Measurements from ENCODE around the gene ASCL1. TPM values are rescaled to one million over a fixed set of nuclear protein-coding genes. Genes with fewer than 3 reads are reported as not detected.

ASCL1 gene
- total RNA-seq, 2 experiments from 2014 or later, result not detected

- Histone ChIP-seq H3K27ac (ENCODE audit: low read depth, low read length, poor library complexity, severe bottlenecking) (no peak within 1 kb of the TSS), H2AFZ (ENCODE audit: low read length) (peak within 1 kb of the TSS; percentile 64), H3K9me2 (ENCODE audit: insufficient read depth, low read length) (no peaks in the 10 kb centered on the region), H3K9me3 (ENCODE audit: low read length) (no peaks in the 10 kb centered on the region), H4K20me1 (ENCODE audit: insufficient read depth, low read length) (no peaks in the 10 kb centered on the region), H3K4me3 (ENCODE audit: low read depth, low read length, poor library complexity, severe bottlenecking) (peak within 1 kb of the TSS; percentile 21), H3K36me3 (ENCODE audit: insufficient read depth, low read length) (no peaks in the 10 kb centered on the region), H3K4me1 (ENCODE audit: insufficient read depth, low read length, poor library complexity, severe bottlenecking) (no peaks in the 10 kb centered on the region), H3K79me2 (ENCODE audit: insufficient read depth, low read depth, low read length) (no peaks in the 10 kb centered on the region), H3K4me2 (ENCODE audit: low read length) (peak within 1 kb of the TSS; percentile 43)
- ChIA-PET CTCF (ENCODE audit: unreplicated experiment) (no interaction called here), POLR2A (no interaction called here)
- peak; percentile 4 for DNase-seq (ENCODE audit: low spot score)
- intact Hi-C loops (cut with micrococcal nuclease; ENCODE audit: unreplicated experiment), result no loop called here
- no peak; the same call in 1 of the 2 replicates for TF ChIP-seq CTCF (conservative IDR thresholded peaks at IDR 0.05; ENCODE audit: low read length)
- no peak for TF ChIP-seq EZH2phosphoT487 (IDR thresholded peaks at IDR 0.05; ENCODE audit: borderline replicate concordance, low read depth, low read length)
- BruUV-seq (replicated peaks), result no TSS peak
Measured at GRCh38 chr12:102917026-102917787, 40.3 kb upstream of the ASCL1 start, which contains the start of gene PAH. Gene PAH, minus strand, starts transcription at chr12:102917244. Its CDS starts 114 bp downstream, at chr12:102917130.

GRCh38 chr12:102918840-102919239 lies 38.6 kb upstream of the ASCL1 start:
- Histone ChIP-seq H3K4me2 (ENCODE audit: low read length) (no peak overlapping the region; the same call in 1 of the 2 replicates), H4K20me1 (ENCODE audit: insufficient read depth, low read length) (no peaks in the 10 kb centered on the region), H3K4me1 (ENCODE audit: insufficient read depth, low read length, poor library complexity, severe bottlenecking) (no peaks in the 10 kb centered on the region), H2AFZ (ENCODE audit: low read length) (0 out of 2 replicates have a peak overlapping the region, but pooled peaks have one; percentile 15), H3K4me3 (ENCODE audit: low read depth, low read length, poor library complexity, severe bottlenecking) (no peak overlapping the region), H3K27ac (ENCODE audit: low read depth, low read length, poor library complexity, severe bottlenecking) (no peak overlapping the region), H3K9me3 (ENCODE audit: low read length) (no peaks in the 10 kb centered on the region), H3K9me2 (ENCODE audit: insufficient read depth, low read length) (no peaks in the 10 kb centered on the region), H3K36me3 (ENCODE audit: insufficient read depth, low read length) (no peaks in the 10 kb centered on the region), H3K79me2 (ENCODE audit: insufficient read depth, low read depth, low read length) (no peaks in the 10 kb centered on the region)
- TF ChIP-seq EZH2phosphoT487 (IDR thresholded peaks at IDR 0.05; ENCODE audit: borderline replicate concordance, low read depth, low read length), result no peak
- no peak for TF ChIP-seq CTCF (conservative IDR thresholded peaks at IDR 0.05; ENCODE audit: low read length)
- DNase-seq (ENCODE audit: low spot score), result no peak
- ChIA-PET POLR2A (no interaction called here), CTCF (ENCODE audit: unreplicated experiment) (no interaction called here)
- intact Hi-C loops (cut with micrococcal nuclease; ENCODE audit: unreplicated experiment), result no loop called here
- no TSS peak for BruUV-seq (replicated peaks)

GRCh38 chr12:102920271-102920670 lies 37.2 kb upstream of the ASCL1 start:
- H3K9me3 ChIP-seq (ENCODE audit: low read length), result no peaks in the 10 kb centered on the region
- no peaks in the 10 kb centered on the region for H4K20me1 ChIP-seq (ENCODE audit: insufficient read depth, low read length)
- H3K4me1 ChIP-seq (ENCODE audit: insufficient read depth, low read length, poor library complexity, severe bottlenecking), result no peaks in the 10 kb centered on the region
- no peaks in the 10 kb centered on the region for H3K79me2 ChIP-seq (ENCODE audit: insufficient read depth, low read depth, low read length)
- TF ChIP-seq EZH2phosphoT487 (IDR thresholded peaks at IDR 0.05; ENCODE audit: borderline replicate concordance, low read depth, low read length), result no peak
- TF ChIP-seq CTCF (conservative IDR thresholded peaks at IDR 0.05; ENCODE audit: low read length), result no peak
- no peaks in the 10 kb centered on the region for H3K36me3 ChIP-seq (ENCODE audit: insufficient read depth, low read length)
- no peak overlapping the region for H3K4me3 ChIP-seq (ENCODE audit: low read depth, low read length, poor library complexity, severe bottlenecking)
- intact Hi-C loops (cut with micrococcal nuclease; ENCODE audit: unreplicated experiment), result no loop called here
- no peak overlapping the region for H2AFZ ChIP-seq (ENCODE audit: low read length)
- no TSS peak for BruUV-seq (replicated peaks)
- ChIA-PET CTCF (ENCODE audit: unreplicated experiment) (no interaction called here), POLR2A (no interaction called here)
- DNase-seq (ENCODE audit: low spot score), result no peak
- H3K9me2 ChIP-seq (ENCODE audit: insufficient read depth, low read length), result no peaks in the 10 kb centered on the region
- no peak overlapping the region for H3K27ac ChIP-seq (ENCODE audit: low read depth, low read length, poor library complexity, severe bottlenecking)
- no peak overlapping the region for H3K4me2 ChIP-seq (ENCODE audit: low read length)

Measured in OCI-LY7 (cell line).